Prostate gland (tissue), 2 donors: ENCODE measurements around the gene LGALS12. TPM values are rescaled to one million over a fixed set of nuclear protein-coding genes. Genes with fewer than 3 reads are reported as not detected.

Source experiments
- DNase-seq: peaks from one replicate; pipeline ENCODE4 v3.0.0-alpha.2; 2019; ENCODE audit warnings: low spot score
- H3K27ac ChIP-seq, 2 donors: fragments of 200-600 bp; sonication (generic); 2 replicates each; pipeline ENCODE4 v1.5.1; 2017 to 2019
- H3K27me3 ChIP-seq: fragments of 200-600 bp; sonication (generic); replicated peaks from 2 replicates; pipeline ENCODE4 v1.5.1; 2019; ENCODE audit not compliant: insufficient read depth
- H3K36me3 ChIP-seq, 2 donors: fragments of 200-600 bp; sonication (generic); 1 replicate in 1 of 2; 2 replicates in 1 of 2; pipeline versions ENCODE4 v1.5.1 to v1.8.1; 2017 to 2019
- H3K4me1 ChIP-seq: fragments of 200-600 bp; sonication (generic); replicated peaks from 2 replicates; pipeline ENCODE4 v1.5.1; 2019
- H3K4me3 ChIP-seq, 2 donors: fragments of 200-600 bp; sonication (generic); 2 replicates each; pipeline ENCODE4 v1.5.1; 2017 to 2019
- H3K9me3 ChIP-seq: fragments of 200-600 bp; sonication (generic); 2 replicates; pipeline ENCODE4 v1.5.1; 2017
- CTCF ChIP-seq, 4 experiments: fragments of 200-600 bp in 2 of 4; fragments of 450-650 bp in 2 of 4; sonication (generic) in 2 of 4; IDR thresholded peaks; 1 replicate in 3 of 4; 2 replicates in 1 of 4; pipeline ENCODE4 v1.5.1; 2016 to 2019; ENCODE audit warnings: antibody characterized with exemption in 4 of 4, mild to moderate bottlenecking in 2 of 4, moderate library complexity in 2 of 4
- POLR2A ChIP-seq: fragments of 450-650 bp; IDR thresholded peaks from one replicate; pipeline ENCODE4 v1.6.1; 2016; ENCODE audit warnings: antibody characterized with exemption, mild to moderate bottlenecking
- POLR2AphosphoS5 ChIP-seq: sonication (generic); formaldehyde crosslinking; IDR thresholded peaks from one replicate; pipeline ENCODE4 v1.6.1; 2017; ENCODE audit warnings: antibody characterized with exemption
- WGBS: methylation state at CpG from one replicate; pipeline ENCODE4 v1.1.5; 2018; 5-methylcytosine and 5-hydroxymethylcytosine counted together
- intact Hi-C: fragments of 100-400 bp; cut with DNase I; formaldehyde crosslinking; loops from one replicate; pipeline ENCODE4 v1.14.2; 2022
- total RNA-seq, 2 donors: library from RNA; depleted of rRNA; stranded (reverse); fragments of >200 nt; gene quantifications; one replicate each; pipeline ENCODE4 v1.1.0, GENCODE V29; 2016

The LGALS12 gene
- total RNA-seq, 2 donors from 2014 or later, result not detected

GRCh38 chr11:63564056-63564774 lies 58.3 kb downstream of the LGALS12 start:
- Histone ChIP-seq H3K9me3 (no peaks in the 10 kb centered on the region), H3K4me1 (no peaks in the 10 kb centered on the region), H3K27ac (no peak overlapping the region), H3K36me3 (no peaks in the 10 kb centered on the region), H3K27me3 (no peaks in the 10 kb centered on the region), H3K4me3 (no peak overlapping the region)
- TF ChIP-seq POLR2AphosphoS5 (no peak), POLR2A (no peak), CTCF (IDR thresholded peaks at IDR 0.05) (no peak)
- intact Hi-C loops, result no loop called here
- DNase-seq, result no peak
- 88% methylated on average over 7 of the region's 7 CpGs for WGBS

- intact Hi-C loops, result no loop called here
- no peak overlapping the region for H3K4me3 ChIP-seq
- peak; percentile 63 for DNase-seq
- H3K27me3 ChIP-seq, result no peaks in the 10 kb centered on the region
- no peak overlapping the region for H3K27ac ChIP-seq
- TF ChIP-seq POLR2AphosphoS5 (peak; percentile 62), POLR2A (no peak), CTCF (IDR thresholded peaks at IDR 0.05) (no peak)
- no peaks in the 10 kb centered on the region for H3K36me3 ChIP-seq
- H3K9me3 ChIP-seq, result no peaks in the 10 kb centered on the region
- WGBS, result 44% methylated on average over 4 of the region's 4 CpGs
- H3K4me1 ChIP-seq, result no peaks in the 10 kb centered on the region
Measured at GRCh38 chr11:63564784-63565350, 59.0 kb downstream of the LGALS12 start.

Other genes starting within 250 kb of the LGALS12 start
- gene SLC22A9, start 136.3 kb upstream of the LGALS12 start, total RNA-seq, result not detected
- gene PLAAT5, start 14.9 kb upstream of the LGALS12 start, total RNA-seq, result 10 to 100 TPM in 1 of 2 donors, not detected in 1; 25.7 TPM
- gene PLAAT4, start 30.7 kb downstream of the LGALS12 start, total RNA-seq, result 10 to 100 TPM; 47.6 to 50.8 TPM
- gene PLAAT2, start 57.3 kb downstream of the LGALS12 start, total RNA-seq, result 1 to 10 TPM in 1 of 2 donors, not detected in 1; 2.6 TPM
- 100 to 1,000 TPM in 1 of 2 donors, 1 to 10 TPM in 1; 7.0 to 118 TPM for gene PLAAT3, start 108.3 kb downstream of the LGALS12 start, total RNA-seq
- 10 to 100 TPM; 46.7 to 64.3 TPM for gene ATL3, start 165.3 kb downstream of the LGALS12 start, total RNA-seq
- gene RTN3, start 175.4 kb downstream of the LGALS12 start, total RNA-seq, result 10 to 100 TPM; 74.1 to 88.8 TPM